H1 (cell line): ENCODE data around the gene FUBP3. TPM values are rescaled to one million over a fixed set of nuclear protein-coding genes. Genes with fewer than 3 reads are reported as not detected.

Experiments used
- CTCF ChIA-PET: fragments of 300-600 bp; sonication (Branson Sonifier 250); formaldehyde crosslinking; loops from one replicate; lab custom pipeline; 2021; ENCODE audit not compliant: partially characterized antibody; lab: Charles Lee
- POLR2A ChIA-PET: fragments of 300-600 bp; sonication (Branson Sonifier 250); formaldehyde crosslinking; loops from one replicate; lab custom pipeline; 2021; ENCODE audit warnings: inconsistent platforms; ENCODE audit not compliant: partially characterized antibody; lab: Charles Lee
- DNase-seq, 2 experiments: peaks; one replicate each; pipeline versions ENCODE4 v3.0.0 to v3.0.0-alpha.2; 2010 to 2022; ENCODE audit warnings: low spot score in 2 of 2, low read depth in 1 of 2, mixed read lengths in 1 of 2
- FAIRE-seq: peaks from 2 replicates; lab custom pipeline; 2011; peaks lifted over from hg19 to GRCh38; lab: Jason Lieb, UNC
- H2AFZ ChIP-seq: 2 replicates; pipeline ENCODE4 v1.8.1; 2012; ENCODE audit warnings: low read length, inconsistent platforms
- H2AK5ac ChIP-seq: 2 replicates; pipeline ENCODE4 v1.6.1; 2013; ENCODE audit warnings: low read depth, low read length
- H2BK120ac ChIP-seq: replicated peaks from 2 replicates; pipeline ENCODE3; 2013; ENCODE audit warnings: low read depth, low read length, inconsistent platforms
- H2BK12ac ChIP-seq: 2 replicates; pipeline ENCODE4 v1.6.1; 2013; ENCODE audit warnings: low read depth, low read length
- H2BK15ac ChIP-seq: 2 replicates; pipeline ENCODE4 v1.6.1; 2013; ENCODE audit warnings: low read length
- H2BK20ac ChIP-seq: 2 replicates; pipeline ENCODE4 v1.6.1; 2013; ENCODE audit warnings: low read length
- H2BK5ac ChIP-seq: 2 replicates; pipeline ENCODE4 v1.6.1; 2013; ENCODE audit warnings: low read depth, low read length
- H3K14ac ChIP-seq: 2 replicates; pipeline ENCODE4 v1.6.1; 2013; ENCODE audit warnings: inconsistent platforms; ENCODE audit not compliant: insufficient read length
- H3K18ac ChIP-seq: 2 replicates; pipeline ENCODE4 v1.6.1; 2013; ENCODE audit warnings: low read length; ENCODE audit errors: extremely low read depth
- H3K23ac ChIP-seq: 2 replicates; pipeline ENCODE4 v1.6.1; 2013; ENCODE audit warnings: inconsistent platforms; ENCODE audit not compliant: insufficient read length
- H3K23me2 ChIP-seq: 2 replicates; pipeline ENCODE4 v1.6.1; 2013; ENCODE audit warnings: low read depth, low read length
- H3K27ac ChIP-seq: 2 replicates; pipeline ENCODE4 v1.6.1; 2011; ENCODE audit warnings: low read depth, low read length, inconsistent platforms
- H3K27me3 ChIP-seq, 4 experiments: replicated peaks in 1 of 4; 1 replicate in 1 of 4; 2 replicates in 3 of 4; pipeline versions ENCODE4 v1.6.1 to v1.8.1; 2011 to 2013; ENCODE audit warnings: low read length in 3 of 4, mild to moderate bottlenecking in 3 of 4, inconsistent platforms in 2 of 4, mixed read lengths in 2 of 4, moderate library complexity in 1 of 4; ENCODE audit not compliant: control insufficient read depth in 3 of 4, insufficient read depth in 3 of 4; ENCODE audit errors: extremely low read depth in 1 of 4
- H3K36me3 ChIP-seq, 4 experiments: 2 replicates each; pipeline versions ENCODE4 v1.6.1 to v1.8.1; 2011 to 2013; ENCODE audit warnings: mild to moderate bottlenecking in 4 of 4, low read length in 3 of 4, moderate library complexity in 2 of 4, control low read depth in 1 of 4, inconsistent platforms in 1 of 4; ENCODE audit not compliant: insufficient read depth in 4 of 4, control insufficient read depth in 2 of 4
- H3K4ac ChIP-seq: replicated peaks from 2 replicates; pipeline ENCODE3; 2013; ENCODE audit warnings: low read length, low read depth, mixed read lengths, inconsistent platforms; ENCODE audit not compliant: insufficient read length
- H3K4me1 ChIP-seq, 4 experiments: replicated peaks in 1 of 4; 1 replicate in 1 of 4; 2 replicates in 3 of 4; pipeline versions ENCODE4 v1.6.1 to v1.8.1; 2011 to 2013; ENCODE audit warnings: low read length in 3 of 4, inconsistent platforms in 2 of 4, mixed read lengths in 1 of 4; ENCODE audit not compliant: insufficient read depth in 4 of 4, control insufficient read depth in 3 of 4
- H3K4me2 ChIP-seq, 2 experiments: 2 replicates each; pipeline versions ENCODE4 v1.6.1 to v1.8.1; 2011 to 2013; ENCODE audit warnings: low read depth in 2 of 2, low read length in 2 of 2, control low read depth in 1 of 2, inconsistent platforms in 1 of 2, mild to moderate bottlenecking in 1 of 2; ENCODE audit not compliant: insufficient read depth in 1 of 2
- H3K4me3 ChIP-seq, 4 experiments: fragments of 200-600, 300-600 bp in 1 of 4; sonication (generic), shearing (Covaris generic), sonication (Bioruptor Twin) in 1 of 4; 2 replicates each; pipeline versions ENCODE4 v1.5.1 to v1.8.1; 2011 to 2016; ENCODE audit warnings: low read length in 4 of 4, low read depth in 3 of 4, control low read depth in 2 of 4, inconsistent platforms in 2 of 4, mild to moderate bottlenecking in 2 of 4, mixed read lengths in 1 of 4, moderate library complexity in 1 of 4; ENCODE audit not compliant: insufficient read depth in 2 of 4; ENCODE audit errors: extremely low read depth in 1 of 4
- H3K56ac ChIP-seq: replicated peaks from 2 replicates; pipeline ENCODE3; 2013; ENCODE audit warnings: low read depth, mild to moderate bottlenecking, mixed read lengths, low read length, inconsistent platforms; ENCODE audit not compliant: insufficient read length
- H3K79me1 ChIP-seq: 2 replicates; pipeline ENCODE4 v1.6.1; 2013; ENCODE audit warnings: low read depth, low read length, control low read depth
- H3K79me2 ChIP-seq, 2 experiments: 2 replicates each; pipeline versions ENCODE4 v1.6.1 to v1.8.1; 2012 to 2013; ENCODE audit warnings: low read length in 2 of 2, mild to moderate bottlenecking in 2 of 2, inconsistent platforms in 1 of 2; ENCODE audit not compliant: insufficient read depth in 2 of 2, control insufficient read depth in 1 of 2
- H3K9ac ChIP-seq, 4 experiments: replicated peaks in 1 of 4; 1 replicate in 1 of 4; 2 replicates in 3 of 4; pipeline versions ENCODE4 v1.6.1 to v1.8.1; 2011 to 2013; ENCODE audit warnings: low read depth in 3 of 4, low read length in 3 of 4, control low read depth in 2 of 4, mild to moderate bottlenecking in 2 of 4, moderate library complexity in 2 of 4, inconsistent platforms in 1 of 4; ENCODE audit errors: extremely low read depth in 1 of 4
- H3K9me3 ChIP-seq, 2 experiments: 2 replicates each; pipeline versions ENCODE4 v1.6.1 to v1.8.1; 2012 to 2013; ENCODE audit warnings: mild to moderate bottlenecking in 2 of 2, moderate library complexity in 2 of 2, control low read depth in 1 of 2, inconsistent platforms in 1 of 2, low read depth in 1 of 2, low read length in 1 of 2, mixed read lengths in 1 of 2; ENCODE audit not compliant: insufficient read depth in 2 of 2
- H4K20me1 ChIP-seq, 2 experiments: replicated peaks in 1 of 2; 2 replicates each; pipeline versions ENCODE3 to v1.8.1; 2011 to 2013; ENCODE audit warnings: inconsistent platforms in 2 of 2, low read length in 2 of 2, mild to moderate bottlenecking in 1 of 2; ENCODE audit not compliant: insufficient read depth in 2 of 2, control insufficient read depth in 1 of 2
- H4K5ac ChIP-seq: 2 replicates; pipeline ENCODE4 v1.6.1; 2013; ENCODE audit warnings: low read length, low read depth, mixed read lengths, inconsistent platforms; ENCODE audit not compliant: insufficient read length
- H4K8ac ChIP-seq: 2 replicates; pipeline ENCODE4 v1.8.0; 2013; ENCODE audit warnings: mild to moderate bottlenecking, moderate library complexity, low read length, inconsistent platforms; ENCODE audit not compliant: insufficient read depth; ENCODE audit errors: extremely low read depth
- H4K91ac ChIP-seq: replicated peaks from 2 replicates; pipeline ENCODE3; 2013; ENCODE audit warnings: low read length, mixed read lengths, inconsistent platforms; ENCODE audit not compliant: insufficient read length
- BCL11A ChIP-seq, 2 experiments: IDR thresholded peaks; one replicate each; pipeline ENCODE4 v1.6.1; 2011; ENCODE audit warnings: low read depth in 2 of 2, low read length in 2 of 2, mild to moderate bottlenecking in 2 of 2
- EP300 ChIP-seq, 2 experiments: IDR thresholded peaks; 1 replicate in 1 of 2; 2 replicates in 1 of 2; pipeline ENCODE4 v1.6.1; 2011 to 2012; ENCODE audit warnings: low read depth in 2 of 2, low read length in 2 of 2, mild to moderate bottlenecking in 2 of 2, borderline replicate concordance in 1 of 2, inconsistent platforms in 1 of 2, moderate library complexity in 1 of 2
- GTF2F1 ChIP-seq: IDR thresholded peaks from 2 replicates; pipeline ENCODE4 v1.6.1; 2012; ENCODE audit warnings: low read depth, low read length, improper control_type of control experiment, borderline replicate concordance
- POLR2A ChIP-seq, 2 experiments: IDR thresholded peaks; 1 replicate in 1 of 2; 2 replicates in 1 of 2; pipeline ENCODE4 v1.6.1; 2011; ENCODE audit warnings: low read depth in 2 of 2, low read length in 2 of 2, mild to moderate bottlenecking in 2 of 2; ENCODE audit errors: control extremely low read depth in 1 of 2
- POU5F1 ChIP-seq: IDR thresholded peaks from 2 replicates; pipeline ENCODE4 v1.6.1; 2011; ENCODE audit warnings: low read depth, mild to moderate bottlenecking, low read length, moderate library complexity
- RAD21 ChIP-seq, 2 experiments: IDR thresholded peaks in 1 of 2; conservative IDR thresholded peaks in 1 of 2; 2 replicates each; pipeline ENCODE4 v1.6.1; 2011; ENCODE audit warnings: low read depth in 2 of 2, low read length in 2 of 2, improper control_type of control experiment in 1 of 2, inconsistent platforms in 1 of 2, mild to moderate bottlenecking in 1 of 2, moderate library complexity in 1 of 2
- RBBP5 ChIP-seq: IDR thresholded peaks from 2 replicates; pipeline ENCODE4 v1.7.1; 2012; ENCODE audit warnings: low read depth, mild to moderate bottlenecking, inconsistent platforms, low read length, moderate library complexity, borderline replicate concordance
- RXRA ChIP-seq: IDR thresholded peaks from 2 replicates; pipeline ENCODE4 v1.6.1; 2011; ENCODE audit warnings: low read depth, mild to moderate bottlenecking, low read length, moderate library complexity; ENCODE audit not compliant: insufficient read depth
- SIX5 ChIP-seq: IDR thresholded peaks from 2 replicates; pipeline ENCODE4 v1.6.1; 2011; ENCODE audit warnings: mild to moderate bottlenecking, low read depth, low read length
- WGBS, 2 experiments: shearing (Covaris generic) in 1 of 2; methylation state at CpG; one replicate each; pipeline versions ENCODE4 v1.1.6 to v1.1.7; 2013 to 2015; ENCODE audit warnings: low lambda C conversion rate in 2 of 2, mixed read lengths in 2 of 2, inconsistent platforms in 1 of 2, low coverage in 1 of 2, missing lambda C conversion rate in 1 of 2; ENCODE audit not compliant: insufficient replicate concordance in 2 of 2, insufficient coverage in 1 of 2, insufficient read length in 1 of 2; ENCODE audit errors: extremely low coverage in 1 of 2, missing lambda C conversion rate in 1 of 2; 5-methylcytosine and 5-hydroxymethylcytosine counted together
- polyA plus RNA-seq, 7 experiments: library from polyadenylated mRNA; depleted of rRNA in 3 of 7; stranded (reverse) in 5 of 7; unstranded in 2 of 7; fragments of >200 nt in 5 of 7; fragments of 200-250 nt in 2 of 7; gene quantifications; 1 replicate in 5 of 7; 2 replicates in 1 of 7; 4 replicates in 1 of 7; pipeline versions ENCODE4 v1.2.1 to v1.2.3, GENCODE V29; 2011 to 2013; ENCODE audit warnings: missing spikeins in 2 of 7, mixed read lengths in 2 of 7
- total RNA-seq: library from RNA; stranded (reverse); fragmentation: NEBNext Ultra II Directional; extraction: Animal tissue kit (Norgen Biotek cat#: 25700); gene quantifications from 2 replicates; pipeline ENCODE4 v1.2.1, GENCODE V29; 2021
- TF ChIP-seq, protein P1 (sequence below): IDR thresholded peaks from 2 replicates; pipeline ENCODE4 v1.6.1; 2012; ENCODE audit warnings: inconsistent platforms

FUBP3 gene
- total and polyA plus RNA-seq, 2 of the 8 experiments (the other 6 are each of a cell fraction or from before 2014, with no cell fraction given) = 23.7 to 76.4 TPM

DNA sequence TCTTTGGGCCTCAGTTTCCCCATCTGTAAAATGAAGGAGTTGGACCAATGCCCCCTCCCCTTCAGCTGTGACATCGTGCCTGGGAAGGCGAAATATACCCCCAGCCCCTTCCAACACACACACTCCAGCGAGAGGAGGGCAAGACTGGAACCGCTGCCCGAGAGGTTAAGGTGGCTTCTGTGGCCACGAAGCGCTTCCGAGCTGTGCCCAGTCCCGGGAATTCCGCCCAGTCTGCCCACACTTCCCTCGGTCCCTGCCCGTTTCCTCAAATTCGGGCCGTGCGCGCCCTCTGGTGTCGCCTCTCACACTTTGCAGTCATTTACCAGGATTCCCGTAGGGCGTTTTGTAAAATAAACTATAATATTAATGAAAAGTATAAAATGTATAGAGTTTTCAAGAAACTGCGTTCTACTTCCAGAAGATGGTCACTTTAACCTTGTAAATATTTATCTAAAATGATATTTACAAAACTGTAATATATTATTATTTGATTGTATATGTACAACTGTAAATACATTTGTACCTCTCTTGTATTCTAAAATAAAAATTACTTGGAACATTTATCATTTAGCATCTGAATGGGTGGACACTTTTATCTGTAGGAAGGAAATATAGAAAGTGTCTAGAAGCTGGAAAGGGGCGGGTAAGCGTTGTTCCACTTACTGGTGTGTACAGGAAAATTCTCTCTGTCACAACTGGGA is 103.2 kb downstream of the FUBP3 start:
- H3K36me3 ChIP-seq = no peaks in the 10 kb centered on the region
- peaks cover 0 to 4% (median under 1%) of the 10 kb centered on the region in 4 experiments; a peak in 2 of 7 replicates for H3K4me1 ChIP-seq
- ChIA-PET POLR2A (interaction anchor here (0.8 to 3.1 kb wide), 8 partner anchors 9 to 292 kb away, joined by 3 to 11 read pairs (median 4); partner anchors contain the start of gene EXOSC2), CTCF (interaction anchor here (0.6 to 8.3 kb wide), 52 partner anchors 8 to 270 kb away, joined by 3 to 89 read pairs (median 4); partner anchors contain the start of genes EXOSC2 and PRDM12)
- 4% methylated on average over 22 of the region's 22 CpGs; no CpG with 5 or more reads in 1 of the 2 experiments for WGBS, 2 experiments
- no peak overlapping the region for H2BK120ac ChIP-seq
- H3K79me1 ChIP-seq = no peaks in the 10 kb centered on the region
- no peaks in the 10 kb centered on the region for H3K79me2 ChIP-seq
- H3K4me2 ChIP-seq = peak overlapping the region; percentile 58 to 84
- no peak overlapping the region for H2AK5ac ChIP-seq
- H3K4me3 ChIP-seq = peak overlapping the region in 3 of 4 experiments; percentile 58 to 68 (median 64); a peak in 7 of 8 replicates
- H2BK20ac ChIP-seq = no peak overlapping the region
- H2BK12ac ChIP-seq = no peak overlapping the region
- H3K27me3 ChIP-seq = peaks cover 15 to 39% (median 29%) of the 10 kb centered on the region in 4 experiments
- H4K5ac ChIP-seq = no peak overlapping the region
- FAIRE-seq = no peak
- H2BK15ac ChIP-seq = no peak overlapping the region
- H3K9me3 ChIP-seq = peaks cover 0 to 4% of the 10 kb centered on the region in 2 experiments; a peak in 2 of 4 replicates
- no peak overlapping the region; the same call in 1 of the 2 replicates for H3K18ac ChIP-seq
- no peak overlapping the region for H2BK5ac ChIP-seq
- H3K23ac ChIP-seq = no peak overlapping the region
- H3K9ac ChIP-seq = no peak overlapping the region
- H4K91ac ChIP-seq = no peak overlapping the region
- H4K20me1 ChIP-seq = peaks cover 0 to 3% of the 10 kb centered on the region in 2 experiments
- no peak overlapping the region for H3K14ac ChIP-seq
- no peak overlapping the region for H3K4ac ChIP-seq
- peak overlapping the region; percentile 54; the same call in 1 of the 2 replicates for H4K8ac ChIP-seq
- no peak overlapping the region for H3K27ac ChIP-seq
- DNase-seq = peak in 1 of 2 experiments; percentile 88
- H2AFZ ChIP-seq = no peak overlapping the region; the same call in 1 of the 2 replicates
- no peak overlapping the region for H3K56ac ChIP-seq
- peaks cover 14% of the 10 kb centered on the region; the same call in 1 of the 2 replicates for H3K23me2 ChIP-seq
- TF ChIP-seq SIX5 (no peak), RXRA (no peak), POLR2A (IDR thresholded peaks at IDR 0.05; ENCODE audit: control extremely low read depth in 1 of 2, low read depth in 2 of 2, low read length in 2 of 2) (no peak), BCL11A (IDR thresholded peaks at IDR 0.05; ENCODE audit: low read depth in 2 of 2, low read length in 2 of 2) (no peak), RBBP5 (no peak), GTF2F1 (no peak), EP300 (IDR thresholded peaks at IDR 0.05; ENCODE audit: borderline replicate concordance in 1 of 2, low read depth in 2 of 2, low read length in 2 of 2) (no peak), POU5F1 (no peak), RAD21 (IDR thresholded peaks at IDR 0.05 in 1 of 2, conservative IDR thresholded peaks at IDR 0.05 in 1 of 2; ENCODE audit: low read depth in 2 of 2, low read length in 2 of 2) (peak; percentile 88 to 92)
- TF ChIP-seq, protein P1, sequence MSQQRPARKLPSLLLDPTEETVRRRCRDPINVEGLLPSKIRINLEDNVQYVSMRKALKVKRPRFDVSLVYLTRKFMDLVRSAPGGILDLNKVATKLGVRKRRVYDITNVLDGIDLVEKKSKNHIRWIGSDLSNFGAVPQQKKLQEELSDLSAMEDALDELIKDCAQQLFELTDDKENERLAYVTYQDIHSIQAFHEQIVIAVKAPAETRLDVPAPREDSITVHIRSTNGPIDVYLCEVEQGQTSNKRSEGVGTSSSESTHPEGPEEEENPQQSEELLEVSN = no peak; the same call in 1 of the 2 replicates
